Measurements from ENCODE around the gene GPHN. TPM values are rescaled to one million over a fixed set of nuclear protein-coding genes. Genes with fewer than 3 reads are reported as not detected.

GPHN gene
- total RNA-seq, 2 experiments from 2014 or later: 10.0 to 10.7 TPM

GRCh38 chr14:67167420-67168109 lies 659.6 kb downstream of the GPHN start:
- intact Hi-C loops (cut with DNase I, micrococcal nuclease): loop anchor here (5.0 to 10.0 kb wide), 3 partner anchors 170 to 537 kb away; partner anchors contain the start of gene RDH12 (in 1 of the 2)
- POLR2A ChIA-PET: no interaction called here
- no peak overlapping the region for H3K27ac Mint-ChIP-seq
- no peak overlapping the region for H3K4me3 Mint-ChIP-seq
- Histone ChIP-seq H3K9me3 (ENCODE audit: control insufficient read depth in 1 of 2, insufficient read depth in 1 of 2, low read length in 2 of 2) (peaks cover under 1 to 8% of the 10 kb centered on the region in 2 experiments), H3K4me1 (ENCODE audit: insufficient read depth, low read length) (no peaks in the 10 kb centered on the region), H3K27ac (ENCODE audit: low read depth in 1 of 2, low read length in 2 of 2) (no peak overlapping the region), H3K36me3 (ENCODE audit: insufficient read depth, low read length) (no peaks in the 10 kb centered on the region), H3K27me3 (ENCODE audit: control insufficient read depth in 1 of 2, insufficient read depth in 2 of 2, low read length in 2 of 2) (no peaks in the 10 kb centered on the region), H3K4me3 (ENCODE audit: low read length) (no peak overlapping the region)
- peaks cover 32% of the 10 kb centered on the region for H3K36me3 Mint-ChIP-seq (ENCODE audit: low read depth)
- no peak for ATAC-seq (ENCODE audit: poor library complexity)
- CTCF ChIA-PET: no interaction called here
- peaks cover 2% of the 10 kb centered on the region for H3K9me3 Mint-ChIP-seq
- DNase-seq: no peak
- no peak for TF ChIP-seq CTCF (IDR thresholded peaks at IDR 0.05)
- H3K4me1 Mint-ChIP-seq (ENCODE audit: low read depth): no peaks in the 10 kb centered on the region
- H3K27me3 Mint-ChIP-seq: no peaks in the 10 kb centered on the region

GRCh38 chr14:67168110-67168441 lies 660.1 kb downstream of the GPHN start:
- TF ChIP-seq CTCF (IDR thresholded peaks at IDR 0.05): no peak
- no peaks in the 10 kb centered on the region for H3K27me3 ChIP-seq (ENCODE audit: control insufficient read depth in 1 of 2, insufficient read depth in 2 of 2, low read length in 2 of 2)
- Mint-ChIP-seq H3K27ac (no peak overlapping the region), H3K9me3 (peaks cover 2% of the 10 kb centered on the region), H3K4me1 (ENCODE audit: low read depth) (no peaks in the 10 kb centered on the region), H3K4me3 (no peak overlapping the region), H3K27me3 (no peaks in the 10 kb centered on the region), H3K36me3 (ENCODE audit: low read depth) (peaks cover 37% of the 10 kb centered on the region)
- ATAC-seq (ENCODE audit: poor library complexity) (no peak), DNase-seq (no peak)
- H3K4me3 ChIP-seq (ENCODE audit: low read length): no peak overlapping the region
- no peaks in the 10 kb centered on the region for H3K36me3 ChIP-seq (ENCODE audit: insufficient read depth, low read length)
- ChIA-PET POLR2A (no interaction called here), CTCF (no interaction called here)
- intact Hi-C loops (cut with DNase I, micrococcal nuclease): loop anchor here (5.0 to 10.0 kb wide), 3 partner anchors 169 to 537 kb away; partner anchors contain the start of gene RDH12 (in 1 of the 2)
- H3K27ac ChIP-seq (ENCODE audit: low read depth in 1 of 2, low read length in 2 of 2): no peak overlapping the region
- no peaks in the 10 kb centered on the region for H3K4me1 ChIP-seq (ENCODE audit: insufficient read depth, low read length)
- peaks cover 6 to 13% of the 10 kb centered on the region in 2 experiments for H3K9me3 ChIP-seq (ENCODE audit: control insufficient read depth in 1 of 2, insufficient read depth in 1 of 2, low read length in 2 of 2)

GRCh38 chr14:67170660-67171059 lies 662.7 kb downstream of the GPHN start:
- ATAC-seq (ENCODE audit: poor library complexity): no peak
- Mint-ChIP-seq H3K36me3 (ENCODE audit: low read depth) (peaks cover 63% of the 10 kb centered on the region), H3K27ac (no peak overlapping the region)

More at GRCh38 chr14:67170660-67171059, 662.7 kb downstream of the GPHN start:
- H3K27ac ChIP-seq (ENCODE audit: low read depth in 1 of 2, low read length in 2 of 2): no peak overlapping the region
- no peaks in the 10 kb centered on the region for H3K36me3 ChIP-seq (ENCODE audit: insufficient read depth, low read length)
- no peak for TF ChIP-seq CTCF (IDR thresholded peaks at IDR 0.05)
- intact Hi-C loops (cut with DNase I, micrococcal nuclease): no loop called here
- H3K27me3 ChIP-seq (ENCODE audit: control insufficient read depth in 1 of 2, insufficient read depth in 2 of 2, low read length in 2 of 2): no peaks in the 10 kb centered on the region
- ChIA-PET CTCF (no interaction called here), POLR2A (no interaction called here)
- H3K9me3 ChIP-seq (ENCODE audit: control insufficient read depth in 1 of 2, insufficient read depth in 1 of 2, low read length in 2 of 2): peaks cover 14% of the 10 kb centered on the region in 2 experiments
- Mint-ChIP-seq H3K4me1 (ENCODE audit: low read depth) (no peaks in the 10 kb centered on the region), H3K9me3 (peaks cover 8% of the 10 kb centered on the region), H3K4me3 (no peak overlapping the region), H3K27me3 (no peaks in the 10 kb centered on the region)
- H3K4me1 ChIP-seq (ENCODE audit: insufficient read depth, low read length): no peaks in the 10 kb centered on the region
- H3K4me3 ChIP-seq (ENCODE audit: low read length): no peak overlapping the region
- DNase-seq: no peak
